ENCODE data around the gene ZNF587. TPM values are rescaled to one million over a fixed set of nuclear protein-coding genes. Genes with fewer than 3 reads are reported as not detected.
"Not testable (repeated sequence)": the region's sequence is repeated elsewhere in the genome, so short reads cannot be mapped to it uniquely, and the experiment has no call there.

The ZNF587 gene
- total RNA-seq (10 to 100 TPM in 7 of 9 donors, 1 to 10 TPM in 2; 9.4 to 25.4 (median 15.0) TPM), polyA plus RNA-seq (10 to 100 TPM in 1 of 2 donors, 1 to 10 TPM in 1; 8.9 to 23.3 TPM)
- long read RNA-seq, donor 1, partial matches to known transcripts = 0 of 1 reads
- long read RNA-seq, donor 1, other reads (novel, unspliced or antisense) = 0 of 1 reads
- long read RNA-seq, donor 2, full-length matches to known transcripts = 1 of 1 reads
- long read RNA-seq, donor 2, partial matches to known transcripts = 0 of 1 reads
- long read RNA-seq, donor 2, other reads (novel, unspliced or antisense) = 0 of 1 reads
- long read RNA-seq, donor 3 = 0 reads

GRCh38 chr19:57849666-57850473, at the start of gene ZNF587:
TSS of gene ZNF587 (plus strand) at chr19:57849859. CDS start at chr19:57850039, 180 bp downstream.
- peak within 1 kb of the TSS; percentile 41 to 88 (median 76) for H3K4me3 ChIP-seq
- H3K27me3 ChIP-seq; intact Hi-C loops (cut with DNase I); H3K9me3 ChIP-seq: not testable (repeated sequence)
- DNase-seq (peak; percentile 74 to 80 (median 75)), ATAC-seq (peak; percentile 92 to 98 (median 96))
- peak within 1 kb of the TSS in 10 of 12 donors; percentile 16 to 86 (median 65) for H3K27ac ChIP-seq
- WGBS, 4 donors = 0 to 1% (median 0%) methylated on average over 28 to 42 of the region's 42 CpGs
- H3K4me1 ChIP-seq = peaks cover 3 to 23% (median 13%) of the 10 kb centered on the region in 12 donors
- H3K36me3 ChIP-seq = peaks cover 0 to 31% (median 13%) of the 10 kb centered on the region in 9 donors

- peaks cover 0 to 57% (median 16%) of the 10 kb centered on the region in 12 donors for H3K4me1 ChIP-seq
- intact Hi-C loops (cut with DNase I) = no loop called here
- DNase-seq = no peak
- H3K27me3 ChIP-seq = no peaks in the 10 kb centered on the region
- no peaks in the 10 kb centered on the region for H3K9me3 ChIP-seq
- TF ChIP-seq POLR2A (IDR thresholded peaks at IDR 0.05) (no peak), CTCF (IDR thresholded peaks at IDR 0.05) (no peak)
- no peak overlapping the region for H3K4me3 ChIP-seq
- WGBS, 4 donors = 76 to 95% (median 91%) methylated on average over 5 of the region's 5 CpGs
- no peak for ATAC-seq
- peaks cover 0 to 50% (median 11%) of the 10 kb centered on the region in 9 donors for H3K36me3 ChIP-seq
- H3K27ac ChIP-seq = peak overlapping the region in 1 of 12 donors; percentile 82
Measured at GRCh38 chr19:57800696-57801095, 49.0 kb upstream of the ZNF587 start.

GRCh38 chr19:57802269-57802668, 47.4 kb upstream of the ZNF587 start:
- H3K27ac ChIP-seq = peak overlapping the region in 1 of 12 donors; percentile 7
- DNase-seq = no peak
- no peaks in the 10 kb centered on the region for H3K9me3 ChIP-seq
- no peak for TF ChIP-seq CTCF (IDR thresholded peaks at IDR 0.05)
- no peak for TF ChIP-seq POLR2A (IDR thresholded peaks at IDR 0.05)
- H3K27me3 ChIP-seq = no peaks in the 10 kb centered on the region
- peaks cover 0 to 47% (median 8%) of the 10 kb centered on the region in 9 donors for H3K36me3 ChIP-seq
- intact Hi-C loops (cut with DNase I) = no loop called here
- no peak for ATAC-seq
- H3K4me3 ChIP-seq = no peak overlapping the region
- 85 to 95% (median 91%) methylated on average over 4 of the region's 4 CpGs for WGBS, 4 donors
- H3K4me1 ChIP-seq = peaks cover 0 to 58% (median 16%) of the 10 kb centered on the region in 12 donors

GRCh38 chr19:57803265-57803593, 46.4 kb upstream of the ZNF587 start:
- peak overlapping the region in 9 of 12 donors; percentile 48 to 83 (median 61) for H3K27ac ChIP-seq
- H3K4me1 ChIP-seq = peaks cover 0 to 58% (median 16%) of the 10 kb centered on the region in 12 donors
- no peaks in the 10 kb centered on the region for H3K9me3 ChIP-seq
- intact Hi-C loops (cut with DNase I) = no loop called here
- DNase-seq (no peak), ATAC-seq (peak in 1 of 4 donors; percentile 11)
- no peaks in the 10 kb centered on the region for H3K27me3 ChIP-seq
- peak overlapping the region in 11 of 12 donors; percentile 21 to 66 (median 51) for H3K4me3 ChIP-seq
- no peak for TF ChIP-seq POLR2A (IDR thresholded peaks at IDR 0.05)
- TF ChIP-seq CTCF (IDR thresholded peaks at IDR 0.05) = no peak
- WGBS, 4 donors = 28 to 38% (median 32%) methylated on average over 6 of the region's 6 CpGs
- H3K36me3 ChIP-seq = peaks cover 0 to 53% (median 17%) of the 10 kb centered on the region in 9 donors
